Ishikawa (cell line): ENCODE data around the gene LRFN2.

ENCODE experiments used
- CREB1 ChIP-seq: IDR thresholded peaks from 2 replicates; pipeline ENCODE4 v1.6.1; 2012; ENCODE audit warnings: low read depth
- EGR1 ChIP-seq: IDR thresholded peaks from 2 replicates; pipeline ENCODE4 v1.6.1; 2012
- EP300 ChIP-seq: IDR thresholded peaks from 2 replicates; pipeline ENCODE4 v1.6.1; 2012; ENCODE audit warnings: borderline replicate concordance
- FOXM1 ChIP-seq: IDR thresholded peaks from 2 replicates; pipeline ENCODE4 v1.6.1; 2012; ENCODE audit warnings: low read depth, borderline replicate concordance
- MAX ChIP-seq: IDR thresholded peaks from 2 replicates; pipeline ENCODE4 v1.6.1; 2012
- NFIC ChIP-seq: IDR thresholded peaks from 2 replicates; pipeline ENCODE4 v1.6.1; 2012
- RAD21 ChIP-seq: IDR thresholded peaks from 2 replicates; pipeline ENCODE4 v1.6.1; 2012; ENCODE audit warnings: low read depth
- TAF1 ChIP-seq: IDR thresholded peaks from 2 replicates; pipeline ENCODE4 v1.6.1; 2012; ENCODE audit warnings: low read depth, mild to moderate bottlenecking
- TCF12 ChIP-seq: IDR thresholded peaks from 2 replicates; pipeline ENCODE4 v1.6.1; 2012; ENCODE audit warnings: low read depth
- YY1 ChIP-seq: IDR thresholded peaks from 2 replicates; pipeline ENCODE4 v1.6.1; 2012; ENCODE audit warnings: low read depth
- TF ChIP-seq, protein P1 (sequence below): IDR thresholded peaks from 2 replicates; pipeline ENCODE4 v1.6.1; 2012; ENCODE audit warnings: low read depth, mild to moderate bottlenecking

GRCh38 chr6:40552941-40553340, 34.2 kb downstream of the LRFN2 start:
- no peak for TF ChIP-seq YY1
- TF ChIP-seq RAD21 = no peak
- no peak for TF ChIP-seq TAF1
- TF ChIP-seq, protein P1, sequence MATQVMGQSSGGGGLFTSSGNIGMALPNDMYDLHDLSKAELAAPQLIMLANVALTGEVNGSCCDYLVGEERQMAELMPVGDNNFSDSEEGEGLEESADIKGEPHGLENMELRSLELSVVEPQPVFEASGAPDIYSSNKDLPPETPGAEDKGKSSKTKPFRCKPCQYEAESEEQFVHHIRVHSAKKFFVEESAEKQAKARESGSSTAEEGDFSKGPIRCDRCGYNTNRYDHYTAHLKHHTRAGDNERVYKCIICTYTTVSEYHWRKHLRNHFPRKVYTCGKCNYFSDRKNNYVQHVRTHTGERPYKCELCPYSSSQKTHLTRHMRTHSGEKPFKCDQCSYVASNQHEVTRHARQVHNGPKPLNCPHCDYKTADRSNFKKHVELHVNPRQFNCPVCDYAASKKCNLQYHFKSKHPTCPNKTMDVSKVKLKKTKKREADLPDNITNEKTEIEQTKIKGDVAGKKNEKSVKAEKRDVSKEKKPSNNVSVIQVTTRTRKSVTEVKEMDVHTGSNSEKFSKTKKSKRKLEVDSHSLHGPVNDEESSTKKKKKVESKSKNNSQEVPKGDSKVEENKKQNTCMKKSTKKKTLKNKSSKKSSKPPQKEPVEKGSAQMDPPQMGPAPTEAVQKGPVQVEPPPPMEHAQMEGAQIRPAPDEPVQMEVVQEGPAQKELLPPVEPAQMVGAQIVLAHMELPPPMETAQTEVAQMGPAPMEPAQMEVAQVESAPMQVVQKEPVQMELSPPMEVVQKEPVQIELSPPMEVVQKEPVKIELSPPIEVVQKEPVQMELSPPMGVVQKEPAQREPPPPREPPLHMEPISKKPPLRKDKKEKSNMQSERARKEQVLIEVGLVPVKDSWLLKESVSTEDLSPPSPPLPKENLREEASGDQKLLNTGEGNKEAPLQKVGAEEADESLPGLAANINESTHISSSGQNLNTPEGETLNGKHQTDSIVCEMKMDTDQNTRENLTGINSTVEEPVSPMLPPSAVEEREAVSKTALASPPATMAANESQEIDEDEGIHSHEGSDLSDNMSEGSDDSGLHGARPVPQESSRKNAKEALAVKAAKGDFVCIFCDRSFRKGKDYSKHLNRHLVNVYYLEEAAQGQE = no peak
- no peak for TF ChIP-seq EGR1
- TF ChIP-seq MAX = no peak
- TF ChIP-seq FOXM1 = no peak
- no peak for TF ChIP-seq EP300
- TF ChIP-seq TCF12 = no peak
- TF ChIP-seq NFIC = no peak
- TF ChIP-seq CREB1 = no peak
